Upper lobe of left lung (tissue), 4 donors: ENCODE data around the gene DPF3.

ENCODE experiments used
- CTCF ChIP-seq, 6 experiments: fragments of 450-650 bp in 4 of 6; fragments of 200-600 bp in 2 of 6; sonication (generic) in 2 of 6; IDR thresholded peaks; one replicate each; pipeline ENCODE4 v1.5.1; 2016 to 2019; ENCODE audit warnings: antibody characterized with exemption in 6 of 6
- POLR2A ChIP-seq, 4 donors: fragments of 450-650 bp; IDR thresholded peaks; one replicate each; pipeline ENCODE4 v1.5.1; 2016 to 2017; ENCODE audit warnings: antibody characterized with exemption in 4 of 4, mild to moderate bottlenecking in 2 of 4
- POLR2AphosphoS5 ChIP-seq, 2 donors: sonication (generic); formaldehyde crosslinking; IDR thresholded peaks; one replicate each; pipeline ENCODE4 v1.5.1; 2017; ENCODE audit warnings: antibody characterized with exemption in 2 of 2

- TF ChIP-seq CTCF (IDR thresholded peaks at IDR 0.05) (no peak), POLR2A (IDR thresholded peaks at IDR 0.05) (no peak), POLR2AphosphoS5 (IDR thresholded peaks at IDR 0.05) (no peak)
Observed at GRCh38 chr14:72745546-72745945, 148.4 kb downstream of the DPF3 start.
